MM.1S (cell line): ENCODE results near the gene LRRC38.

Source experiments
- DNase-seq: peaks from one replicate; pipeline ENCODE4 v3.0.0-alpha.2; 2015
- H2AFZ ChIP-seq: fragments of 300-600 bp; sonication (generic); 2 replicates; pipeline ENCODE4 v1.6.0; 2016; ENCODE audit warnings: antibody characterized with exemption, low read length
- H3F3A ChIP-seq: fragments of 300-600 bp; sonication (generic); 2 replicates; pipeline ENCODE4 v1.6.1; 2016; ENCODE audit warnings: mild to moderate bottlenecking, antibody characterized with exemption, low read length, moderate library complexity, mixed read lengths; ENCODE audit not compliant: insufficient read depth
- H3K27ac ChIP-seq: fragments of 300-600 bp; sonication (generic); 2 replicates; pipeline ENCODE4 v1.5.1; 2016; ENCODE audit warnings: mild to moderate bottlenecking, low read length
- H3K27me3 ChIP-seq: fragments of 300-600 bp; sonication (generic); replicated peaks from 2 replicates; pipeline ENCODE4 v1.6.0; 2016; ENCODE audit warnings: low read length; ENCODE audit not compliant: insufficient read depth
- H3K36me3 ChIP-seq: fragments of 300-600 bp; sonication (generic); replicated peaks from 2 replicates; pipeline ENCODE4 v1.6.1; 2016; ENCODE audit warnings: mild to moderate bottlenecking, low read length, mixed read lengths; ENCODE audit not compliant: insufficient read depth
- H3K4me1 ChIP-seq: fragments of 300-600 bp; sonication (generic); 2 replicates; pipeline ENCODE4 v1.6.1; 2016; ENCODE audit warnings: low read length, mixed read lengths
- H3K4me2 ChIP-seq: fragments of 300-600 bp; sonication (generic); 2 replicates; pipeline ENCODE4 v1.6.0; 2016; ENCODE audit warnings: low read depth, low read length
- H3K4me3 ChIP-seq: fragments of 300-600 bp; sonication (generic); 2 replicates; pipeline ENCODE4 v1.5.1; 2016; ENCODE audit warnings: low read length, mixed read lengths
- H3K79me2 ChIP-seq: fragments of 300-600 bp; sonication (generic); 2 replicates; pipeline ENCODE4 v1.6.1; 2016; ENCODE audit warnings: mixed run types, low read length, mixed read lengths
- H3K9ac ChIP-seq: fragments of 300-600 bp; sonication (generic); 2 replicates; pipeline ENCODE4 v1.6.1; 2016; ENCODE audit warnings: low read length, mixed read lengths
- H3K9me2 ChIP-seq: fragments of 300-600 bp; sonication (generic); replicated peaks from 2 replicates; pipeline ENCODE4 v1.6.1; 2016; ENCODE audit warnings: mild to moderate bottlenecking, low read length, mixed read lengths; ENCODE audit not compliant: insufficient read depth
- H3K9me3 ChIP-seq: fragments of 300-600 bp; sonication (generic); replicated peaks from 2 replicates; pipeline ENCODE4 v1.6.1; 2016; ENCODE audit warnings: mild to moderate bottlenecking, low read length, mixed read lengths; ENCODE audit not compliant: insufficient read depth
- H4K20me1 ChIP-seq: fragments of 300-600 bp; sonication (generic); 2 replicates; pipeline ENCODE4 v1.6.1; 2016; ENCODE audit warnings: mild to moderate bottlenecking, low read length, moderate library complexity, mixed read lengths; ENCODE audit not compliant: insufficient read depth
- EZH2 ChIP-seq: fragments of 300-600 bp; sonication (generic); optimal IDR thresholded peaks from 2 replicates; pipeline ENCODE3; 2017; ENCODE audit warnings: low read depth, mild to moderate bottlenecking, antibody characterized with exemption, low read length, mixed read lengths
- EZH2phosphoT487 ChIP-seq: fragments of 300-600 bp; sonication (generic); IDR thresholded peaks from 2 replicates; pipeline ENCODE4 v1.6.1; 2018; ENCODE audit warnings: antibody characterized with exemption, low read length
- TF ChIP-seq, protein P1 (sequence below): fragments of 300-600 bp; sonication (generic); IDR thresholded peaks from 2 replicates; pipeline ENCODE4 v1.5.1; 2016; ENCODE audit warnings: antibody characterized with exemption, low read length, mixed read lengths

LRRC38 gene

DNA sequence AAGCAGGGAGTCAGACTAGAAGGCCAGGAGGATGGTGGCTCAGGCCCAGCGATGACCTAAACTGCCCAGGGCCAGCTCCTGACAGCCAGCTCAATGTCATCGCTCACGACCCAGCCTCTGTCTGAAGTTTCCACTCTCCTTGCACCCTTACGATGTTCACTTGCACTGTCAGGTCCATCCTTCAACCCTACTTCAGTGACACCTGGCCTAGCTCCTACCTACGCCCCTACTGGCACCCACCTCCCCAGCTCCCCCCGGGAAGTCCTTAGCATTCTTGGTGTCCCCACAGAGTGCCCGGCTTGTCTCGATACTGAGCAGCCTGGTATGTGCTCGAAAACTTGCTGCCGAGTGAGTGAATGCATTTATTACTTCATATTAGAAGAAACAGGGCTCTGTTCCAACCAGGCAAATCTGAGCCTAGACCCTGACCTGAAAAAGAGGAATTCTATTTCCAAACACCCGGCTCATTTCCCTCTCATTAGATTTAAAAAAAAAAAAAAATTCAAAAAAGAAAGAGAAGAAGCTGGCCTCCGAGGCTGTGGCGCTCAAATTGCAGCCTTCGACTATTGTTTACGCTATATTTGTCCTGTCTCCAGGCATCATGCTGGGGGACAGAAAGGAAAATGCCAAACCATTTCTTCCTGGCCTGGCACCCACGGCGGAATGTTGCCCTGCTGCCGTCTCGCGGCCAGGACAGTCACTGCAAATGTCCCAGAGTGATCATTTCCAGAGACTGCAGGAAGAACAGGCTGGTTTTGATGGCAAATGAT is 29.8 kb upstream of the LRRC38 start:
- H3K27me3 ChIP-seq, result no peaks in the 10 kb centered on the region
- no peaks in the 10 kb centered on the region for H3K9me2 ChIP-seq
- H3K9ac ChIP-seq, result no peak overlapping the region
- no peak overlapping the region for H3K4me2 ChIP-seq
- no peak overlapping the region for H3K4me3 ChIP-seq
- H3K4me1 ChIP-seq, result 0 out of 2 replicates have a peak, but pooled peaks cover 6% of the 10 kb centered on the region
- no peak for TF ChIP-seq EZH2phosphoT487
- TF ChIP-seq EZH2, result no peak
- TF ChIP-seq, protein P1, sequence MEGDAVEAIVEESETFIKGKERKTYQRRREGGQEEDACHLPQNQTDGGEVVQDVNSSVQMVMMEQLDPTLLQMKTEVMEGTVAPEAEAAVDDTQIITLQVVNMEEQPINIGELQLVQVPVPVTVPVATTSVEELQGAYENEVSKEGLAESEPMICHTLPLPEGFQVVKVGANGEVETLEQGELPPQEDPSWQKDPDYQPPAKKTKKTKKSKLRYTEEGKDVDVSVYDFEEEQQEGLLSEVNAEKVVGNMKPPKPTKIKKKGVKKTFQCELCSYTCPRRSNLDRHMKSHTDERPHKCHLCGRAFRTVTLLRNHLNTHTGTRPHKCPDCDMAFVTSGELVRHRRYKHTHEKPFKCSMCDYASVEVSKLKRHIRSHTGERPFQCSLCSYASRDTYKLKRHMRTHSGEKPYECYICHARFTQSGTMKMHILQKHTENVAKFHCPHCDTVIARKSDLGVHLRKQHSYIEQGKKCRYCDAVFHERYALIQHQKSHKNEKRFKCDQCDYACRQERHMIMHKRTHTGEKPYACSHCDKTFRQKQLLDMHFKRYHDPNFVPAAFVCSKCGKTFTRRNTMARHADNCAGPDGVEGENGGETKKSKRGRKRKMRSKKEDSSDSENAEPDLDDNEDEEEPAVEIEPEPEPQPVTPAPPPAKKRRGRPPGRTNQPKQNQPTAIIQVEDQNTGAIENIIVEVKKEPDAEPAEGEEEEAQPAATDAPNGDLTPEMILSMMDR, result no peak
- H3K27ac ChIP-seq, result no peak overlapping the region
- no peaks in the 10 kb centered on the region for H3K9me3 ChIP-seq
- H4K20me1 ChIP-seq, result no peaks in the 10 kb centered on the region
- H3K79me2 ChIP-seq, result no peaks in the 10 kb centered on the region
- no peak overlapping the region for H2AFZ ChIP-seq
- no peaks in the 10 kb centered on the region for H3K36me3 ChIP-seq
- DNase-seq, result no peak
- H3F3A ChIP-seq, result no peaks in the 10 kb centered on the region

DNA sequence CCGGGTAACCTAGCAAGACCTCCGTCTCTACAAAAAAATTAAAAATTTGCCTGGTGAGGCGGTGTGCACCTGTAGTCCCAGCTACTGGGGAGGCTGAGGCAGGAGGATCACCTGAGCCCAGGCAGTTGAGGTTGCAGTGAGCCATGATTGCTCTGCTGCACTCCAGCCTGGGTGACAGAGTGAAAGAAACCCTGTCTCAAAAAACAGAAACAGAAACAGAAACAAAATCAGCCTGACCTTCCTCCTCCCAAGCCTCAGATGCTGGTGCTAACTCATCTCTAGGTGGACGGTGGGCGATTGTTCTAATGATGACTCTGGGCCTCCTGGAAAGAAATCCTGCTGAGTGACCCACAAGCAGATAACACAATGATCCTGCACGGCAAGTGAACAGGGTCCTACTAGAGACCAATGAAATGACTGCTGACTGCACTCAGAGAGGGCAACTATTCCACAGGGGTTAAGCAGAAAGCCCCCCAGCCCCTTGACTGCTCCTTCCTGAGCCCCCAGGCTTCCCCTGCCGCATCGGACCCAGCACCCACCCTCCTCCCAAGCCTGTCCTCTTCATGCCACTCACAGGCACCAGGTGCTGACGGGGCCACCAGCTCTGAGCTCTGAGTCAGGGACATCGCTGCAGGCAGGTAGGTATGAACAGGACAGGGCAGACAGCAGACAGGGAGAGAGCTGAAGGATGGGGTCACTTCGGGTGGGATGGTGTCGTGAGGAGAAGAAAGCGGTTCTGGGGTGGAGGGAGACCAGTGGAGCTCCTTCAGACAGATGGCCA is 27.8 kb upstream of the LRRC38 start:
- Histone ChIP-seq H3K36me3 (no peaks in the 10 kb centered on the region), H3F3A (no peaks in the 10 kb centered on the region), H3K9me2 (no peaks in the 10 kb centered on the region), H3K27me3 (no peaks in the 10 kb centered on the region), H3K4me1 (0 out of 2 replicates have a peak, but pooled peaks cover 6% of the 10 kb centered on the region), H3K4me2 (no peak overlapping the region; the same call in 1 of the 2 replicates), H4K20me1 (no peaks in the 10 kb centered on the region), H3K9ac (no peak overlapping the region), H2AFZ (peak overlapping the region; percentile 55), H3K79me2 (no peaks in the 10 kb centered on the region), H3K27ac (no peak overlapping the region), H3K9me3 (no peaks in the 10 kb centered on the region), H3K4me3 (no peak overlapping the region)
- TF ChIP-seq, protein P1, result no peak
- TF ChIP-seq EZH2 (no peak), EZH2phosphoT487 (no peak)
- DNase-seq, result peak; percentile 39

DNA sequence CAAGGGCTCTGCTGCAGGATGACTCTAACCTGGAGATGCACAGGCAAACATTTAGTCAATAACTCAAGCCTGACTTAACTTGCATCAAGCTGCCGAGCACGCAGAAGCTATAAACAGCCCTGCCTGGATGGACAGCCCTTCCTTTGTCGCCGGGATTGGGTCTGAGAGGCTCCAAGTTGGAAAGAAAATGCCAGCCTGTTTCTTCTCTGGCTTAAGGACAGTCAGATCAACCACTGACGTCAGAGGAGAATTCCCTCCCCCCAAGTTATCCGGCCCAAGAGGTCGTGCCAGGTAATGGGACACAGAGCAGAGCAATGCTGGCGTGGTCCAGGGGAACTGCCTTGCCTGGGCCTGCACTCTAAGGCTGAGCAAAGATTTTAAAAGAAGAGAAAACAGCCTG is 27.1 kb upstream of the LRRC38 start:
- TF ChIP-seq EZH2phosphoT487, result no peak
- TF ChIP-seq, protein P1, result no peak
- TF ChIP-seq EZH2, result no peak
- no peak for DNase-seq
- H3K9me2 ChIP-seq, result no peaks in the 10 kb centered on the region

More for the DNA sequence above, 27.1 kb upstream of the LRRC38 start:
- no peak overlapping the region for H3K9ac ChIP-seq
- 0 out of 2 replicates have a peak, but pooled peaks cover 6% of the 10 kb centered on the region for H3K4me1 ChIP-seq
- H3K4me2 ChIP-seq, result no peak overlapping the region
- H3K27me3 ChIP-seq, result no peaks in the 10 kb centered on the region
- H3K79me2 ChIP-seq, result no peaks in the 10 kb centered on the region
- H3K9me3 ChIP-seq, result no peaks in the 10 kb centered on the region
- H2AFZ ChIP-seq, result peak overlapping the region; percentile 55
- H3F3A ChIP-seq, result no peaks in the 10 kb centered on the region
- H4K20me1 ChIP-seq, result no peaks in the 10 kb centered on the region
- H3K27ac ChIP-seq, result no peak overlapping the region
- H3K4me3 ChIP-seq, result no peak overlapping the region
- no peaks in the 10 kb centered on the region for H3K36me3 ChIP-seq
